Activated CD8-positive, alpha-beta T cell treated with anti-CD3 and anti-CD28 coated beads for 36 hours (primary cell): ENCODE results near the gene CCDC13. TPM values are rescaled to one million over a fixed set of nuclear protein-coding genes. Genes with fewer than 3 reads are reported as not detected.

ENCODE experiments used
- ATAC-seq: fragments of 200-7000 bp; cut with Tn5 transposase; one replicate; pipeline ENCODE4 v1.10.0; 2021; ENCODE audit warnings: mild to moderate bottlenecking, moderate library complexity
- CTCF ChIA-PET: fragments of 350-600 bp; sonication (Branson Sonifier 250); formaldehyde crosslinking; loops from one replicate; lab custom pipeline; 2021; ENCODE audit warnings: antibody characterized with exemption; lab: Charles Lee
- POLR2A ChIA-PET: fragments of 350-600 bp; sonication (Branson Sonifier 250); formaldehyde crosslinking; loops from one replicate; lab custom pipeline; 2021; ENCODE audit warnings: antibody characterized with exemption; lab: Charles Lee
- DNase-seq: peaks from one replicate; pipeline ENCODE4 v3.0.0-alpha.2; 2020
- H3K27ac Mint-ChIP-seq: one replicate; pipeline ENCODE4 v1.8.0; 2021; ENCODE audit warnings: mild to moderate bottlenecking, mixed read lengths
- H3K27me3 Mint-ChIP-seq: one replicate; pipeline ENCODE4 v1.8.0; 2021; ENCODE audit warnings: mixed read lengths
- H3K36me3 Mint-ChIP-seq: one replicate; pipeline ENCODE4 v1.8.0; 2021; ENCODE audit warnings: low read depth, mixed read lengths
- H3K4me1 Mint-ChIP-seq: one replicate; pipeline ENCODE4 v1.8.0; 2021; ENCODE audit warnings: low read depth, mixed read lengths
- H3K4me3 Mint-ChIP-seq: one replicate; pipeline ENCODE4 v1.8.0; 2021; ENCODE audit warnings: mild to moderate bottlenecking, moderate library complexity, mixed read lengths
- H3K9me3 Mint-ChIP-seq: one replicate; pipeline ENCODE4 v1.8.0; 2021; ENCODE audit warnings: mixed read lengths
- intact Hi-C: fragments of 100-400 bp; cut with micrococcal nuclease; formaldehyde crosslinking; loops from one replicate; pipeline ENCODE4 v1.10.0; 2022
- total RNA-seq, 2 experiments: library from RNA; stranded (reverse); gene quantifications; one replicate each; pipeline ENCODE4 v1.2.3, GENCODE V29; 2021
- TF ChIP-seq, protein P1 (sequence below): fragments of 200-600 bp; IDR thresholded peaks from one replicate; pipeline ENCODE4 v1.8.0; 2022; ENCODE audit warnings: antibody characterized with exemption, mild to moderate bottlenecking

CCDC13 gene
- total RNA-seq, 2 experiments from 2014 or later = 0.29 TPM; not detected in 1

DNA sequence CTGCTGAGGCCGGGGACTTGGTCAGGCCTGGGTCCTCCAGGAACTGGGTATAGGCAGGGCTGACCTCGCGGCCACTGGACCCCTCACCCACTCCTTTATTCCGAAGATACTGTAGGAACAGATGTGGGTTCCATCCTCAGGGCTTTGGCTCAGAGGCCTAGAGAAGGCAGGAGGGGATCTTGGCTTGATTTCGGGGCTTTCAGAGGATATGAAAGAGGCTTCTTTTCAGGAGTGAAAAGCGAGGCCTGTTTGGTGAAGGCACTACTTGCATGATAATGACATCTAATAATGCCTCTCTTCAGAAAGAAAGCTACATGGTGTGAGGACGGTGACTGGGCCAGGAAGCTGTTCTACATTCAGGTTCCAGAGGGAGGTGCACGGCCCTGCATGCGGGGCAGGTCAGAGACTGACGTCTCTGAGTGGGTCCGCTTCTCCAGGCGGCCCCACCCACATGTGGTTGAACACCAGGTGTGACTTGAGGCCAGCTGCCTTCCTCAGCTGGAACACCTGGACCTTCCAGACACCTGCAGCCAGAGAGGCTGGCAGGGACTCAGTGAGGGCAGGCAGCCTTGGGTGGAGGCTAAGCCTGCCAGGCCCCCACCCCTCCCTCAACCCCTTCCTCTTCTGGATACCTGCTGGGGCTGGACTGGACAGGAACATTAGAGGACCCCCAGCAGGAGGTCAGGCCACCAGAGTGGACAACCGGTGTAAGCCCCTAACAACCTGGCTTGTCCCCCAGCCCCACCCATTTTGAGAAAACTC lies 39.4 kb downstream of the CCDC13 start:
- POLR2A ChIA-PET = no interaction called here

DNA sequence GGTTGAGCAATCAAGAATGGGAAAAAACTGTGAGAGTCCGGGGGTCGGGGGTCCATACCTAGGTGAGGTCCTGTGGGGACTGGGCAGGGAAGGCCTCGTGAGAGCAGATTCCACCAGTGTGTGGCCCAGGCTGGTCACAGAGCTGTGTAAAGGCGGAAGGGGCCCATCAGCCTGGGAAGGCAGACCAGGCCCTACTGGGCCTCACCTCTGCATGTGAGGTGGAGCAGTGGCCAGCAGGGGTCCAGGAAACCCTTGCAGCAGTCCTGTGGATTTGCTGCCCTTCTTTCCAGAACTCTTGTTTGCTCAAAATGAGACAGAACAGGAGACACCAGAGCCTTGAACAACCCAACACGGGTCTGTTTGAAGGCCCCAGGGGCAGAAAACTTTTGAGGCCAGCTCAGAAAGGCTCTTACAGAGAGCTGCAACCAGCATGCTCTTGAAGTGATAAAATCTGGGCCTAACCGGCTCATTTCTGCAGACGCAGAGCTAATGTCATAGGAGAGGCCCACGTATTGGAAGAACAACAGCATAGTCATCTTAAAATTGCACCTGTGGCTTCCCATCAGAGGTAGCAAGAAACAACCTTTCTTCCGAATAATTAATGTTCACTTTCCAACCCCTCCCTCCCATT lies 40.1 kb downstream of the CCDC13 start:
- CTCF ChIA-PET = interaction anchor here (1.0 to 1.6 kb wide), 3 partner anchors 10 to 14 kb away, joined by 3 to 4 read pairs (median 4); no protein-coding TSS in a partner anchor
- Mint-ChIP-seq H3K4me3 (no peak overlapping the region), H3K9me3 (no peaks in the 10 kb centered on the region), H3K27ac (no peak overlapping the region), H3K36me3 (no peaks in the 10 kb centered on the region), H3K27me3 (no peaks in the 10 kb centered on the region), H3K4me1 (no peaks in the 10 kb centered on the region)
- TF ChIP-seq, protein P1, sequence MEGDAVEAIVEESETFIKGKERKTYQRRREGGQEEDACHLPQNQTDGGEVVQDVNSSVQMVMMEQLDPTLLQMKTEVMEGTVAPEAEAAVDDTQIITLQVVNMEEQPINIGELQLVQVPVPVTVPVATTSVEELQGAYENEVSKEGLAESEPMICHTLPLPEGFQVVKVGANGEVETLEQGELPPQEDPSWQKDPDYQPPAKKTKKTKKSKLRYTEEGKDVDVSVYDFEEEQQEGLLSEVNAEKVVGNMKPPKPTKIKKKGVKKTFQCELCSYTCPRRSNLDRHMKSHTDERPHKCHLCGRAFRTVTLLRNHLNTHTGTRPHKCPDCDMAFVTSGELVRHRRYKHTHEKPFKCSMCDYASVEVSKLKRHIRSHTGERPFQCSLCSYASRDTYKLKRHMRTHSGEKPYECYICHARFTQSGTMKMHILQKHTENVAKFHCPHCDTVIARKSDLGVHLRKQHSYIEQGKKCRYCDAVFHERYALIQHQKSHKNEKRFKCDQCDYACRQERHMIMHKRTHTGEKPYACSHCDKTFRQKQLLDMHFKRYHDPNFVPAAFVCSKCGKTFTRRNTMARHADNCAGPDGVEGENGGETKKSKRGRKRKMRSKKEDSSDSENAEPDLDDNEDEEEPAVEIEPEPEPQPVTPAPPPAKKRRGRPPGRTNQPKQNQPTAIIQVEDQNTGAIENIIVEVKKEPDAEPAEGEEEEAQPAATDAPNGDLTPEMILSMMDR = no peak
- intact Hi-C loops = no loop called here
- DNase-seq = no peak
- ATAC-seq = no peak
- POLR2A ChIA-PET = interaction anchor here (1.4 kb wide), 1 partner anchor 15 kb away, joined by 3 read pairs; no protein-coding TSS in a partner anchor

More for the DNA sequence above, 39.4 kb downstream of the CCDC13 start:
- Mint-ChIP-seq H3K4me3 (no peak overlapping the region), H3K9me3 (no peaks in the 10 kb centered on the region), H3K4me1 (no peaks in the 10 kb centered on the region), H3K36me3 (no peaks in the 10 kb centered on the region), H3K27ac (no peak overlapping the region), H3K27me3 (no peaks in the 10 kb centered on the region)
- CTCF ChIA-PET = interaction anchor here (1.0 to 1.6 kb wide), 3 partner anchors 9 to 14 kb away, joined by 3 to 4 read pairs (median 4); no protein-coding TSS in a partner anchor
- intact Hi-C loops = no loop called here
- TF ChIP-seq, protein P1 = no peak
- ATAC-seq (no peak), DNase-seq (no peak)

DNA sequence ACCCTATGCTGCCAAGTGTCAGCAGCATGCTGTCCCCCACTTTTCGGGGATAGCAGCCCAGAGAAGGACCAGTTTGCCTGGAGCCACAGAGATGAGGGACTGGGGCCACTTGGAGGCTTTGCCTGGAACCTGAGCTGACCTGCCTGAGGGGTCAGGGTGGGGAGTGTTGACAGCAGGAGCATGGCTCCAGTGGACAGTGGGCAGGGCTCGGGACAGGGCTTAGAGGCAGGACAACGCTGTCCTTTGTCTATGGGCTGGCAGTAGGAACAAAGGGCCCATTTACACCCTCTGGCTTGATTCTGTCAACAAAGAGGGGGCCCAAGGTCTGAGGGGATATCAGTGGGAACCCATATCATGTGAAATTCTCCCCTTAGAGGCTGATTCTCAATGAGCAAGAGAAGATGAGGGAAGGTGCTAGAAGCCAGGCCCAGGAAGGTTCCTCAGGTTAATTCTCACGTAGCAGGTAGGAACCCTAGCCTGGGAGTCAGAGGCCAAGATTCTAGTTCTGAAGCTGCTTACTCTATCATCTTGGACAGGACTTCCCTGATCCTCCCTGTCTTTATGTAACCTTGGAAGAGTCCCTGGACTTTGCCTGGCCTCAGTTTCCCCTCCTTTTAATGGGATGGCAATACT lies 40.7 kb downstream of the CCDC13 start:
- ChIA-PET CTCF (interaction anchor here (1.6 kb wide), 1 partner anchor 10 kb away, joined by 4 read pairs; no protein-coding TSS in a partner anchor), POLR2A (interaction anchor here (0.7 to 1.4 kb wide), 2 partner anchors 15 to 48 kb away, joined by 3 read pairs; no protein-coding TSS in a partner anchor)
- Mint-ChIP-seq H3K27me3 (no peaks in the 10 kb centered on the region), H3K27ac (no peak overlapping the region), H3K4me3 (no peak overlapping the region), H3K9me3 (no peaks in the 10 kb centered on the region), H3K4me1 (no peaks in the 10 kb centered on the region), H3K36me3 (no peaks in the 10 kb centered on the region)
- DNase-seq (no peak), ATAC-seq (no peak)
- intact Hi-C loops = no loop called here
- TF ChIP-seq, protein P1 = no peak

DNA sequence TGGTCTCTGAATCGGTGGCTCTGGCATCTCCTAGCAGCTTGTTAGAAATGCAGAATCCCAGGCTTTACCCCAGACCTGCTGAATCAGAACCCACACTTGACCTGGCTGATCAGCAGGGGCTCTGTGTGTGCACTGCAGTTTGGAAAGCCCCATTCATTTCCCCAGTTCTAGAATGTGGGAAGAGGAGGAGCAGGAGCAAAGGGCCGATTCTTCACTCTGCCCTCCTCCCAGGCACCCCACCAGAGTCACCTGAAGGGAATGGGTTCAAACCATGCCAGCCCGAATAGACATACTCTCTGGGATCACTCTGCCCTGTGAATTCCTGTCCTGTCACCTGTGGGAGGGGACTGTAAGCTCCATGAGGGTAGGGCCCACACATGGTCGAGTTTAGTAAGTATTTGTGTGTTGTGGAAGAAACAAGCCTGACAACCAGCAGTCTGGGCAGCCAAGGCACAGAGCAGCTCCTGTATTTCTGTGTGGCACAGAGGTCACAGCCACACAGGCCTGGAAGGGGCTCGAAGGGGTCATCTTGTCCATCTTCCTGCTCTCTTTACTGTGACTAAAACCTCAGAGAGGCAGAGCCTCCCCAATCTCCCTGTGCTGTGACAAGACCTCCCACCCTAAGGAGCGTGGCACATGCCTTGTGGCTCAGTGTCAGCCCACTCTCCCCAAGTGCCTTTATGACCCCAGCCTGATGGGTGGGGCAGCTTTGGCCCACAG lies 41.4 kb downstream of the CCDC13 start:
- ATAC-seq = no peak
- Mint-ChIP-seq H3K36me3 (no peaks in the 10 kb centered on the region), H3K4me3 (no peak overlapping the region), H3K27me3 (no peaks in the 10 kb centered on the region), H3K4me1 (no peaks in the 10 kb centered on the region), H3K27ac (no peak overlapping the region), H3K9me3 (no peaks in the 10 kb centered on the region)
- intact Hi-C loops = no loop called here
- TF ChIP-seq, protein P1 = no peak
- POLR2A ChIA-PET = interaction anchor here (0.7 to 1.4 kb wide), 2 partner anchors 14 to 49 kb away, joined by 3 read pairs; no protein-coding TSS in a partner anchor
- CTCF ChIA-PET = interaction anchor here (0.7 kb wide), 1 partner anchor 232 kb away, joined by 3 read pairs; no protein-coding TSS in a partner anchor
- DNase-seq = no peak
